Measurements from ENCODE around the gene NLGN1. TPM values are rescaled to one million over a fixed set of nuclear protein-coding genes. Genes with fewer than 3 reads are reported as not detected.

Gene NLGN1
- total RNA-seq, 1 donor from 2014 or later = 34.8 TPM

- Mint-ChIP-seq H3K36me3 (no peaks in the 10 kb centered on the region), H3K4me3 (no peak overlapping the region), H3K27me3 (ENCODE audit: insufficient read depth, low read depth) (no peaks in the 10 kb centered on the region), H3K27ac (no peak overlapping the region), H3K4me1 (no peaks in the 10 kb centered on the region), H3K9me3 (no peaks in the 10 kb centered on the region)
- H3K4me2 ChIP-seq = no peak overlapping the region
- H3K27ac ChIP-seq = no peak overlapping the region
- no peak for DNase-seq (ENCODE audit: low spot score)
- H3K9me3 ChIP-seq (ENCODE audit: low read depth) = no peaks in the 10 kb centered on the region
- no peaks in the 10 kb centered on the region for H3K79me2 ChIP-seq (ENCODE audit: low read depth)
- no peaks in the 10 kb centered on the region for H3K36me3 ChIP-seq
- no peaks in the 10 kb centered on the region for H3K4me1 ChIP-seq
- no peak overlapping the region for H3K9ac ChIP-seq
- H4K20me1 ChIP-seq (ENCODE audit: low read depth) = no peaks in the 10 kb centered on the region
- H3F3A ChIP-seq (ENCODE audit: low read depth) = no peaks in the 10 kb centered on the region
- no peak overlapping the region for H2AFZ ChIP-seq (replicated peaks)
- H3K27me3 ChIP-seq = no peaks in the 10 kb centered on the region
- H3K4me3 ChIP-seq = no peak overlapping the region
- TF ChIP-seq CTCF (IDR thresholded peaks at IDR 0.05) (no peak), EZH2phosphoT487 (IDR thresholded peaks at IDR 0.05) (no peak), EZH2 (IDR thresholded peaks at IDR 0.05) (no peak)
Measured at GRCh38 chr3:173849489-173849888, 451.9 kb downstream of the NLGN1 start.

GRCh38 chr3:173857154-173857553, 459.6 kb downstream of the NLGN1 start:
- Histone ChIP-seq H3K4me3 (no peak overlapping the region), H4K20me1 (ENCODE audit: low read depth) (no peaks in the 10 kb centered on the region), H3K9ac (no peak overlapping the region), H3F3A (ENCODE audit: low read depth) (no peaks in the 10 kb centered on the region), H3K27me3 (no peaks in the 10 kb centered on the region), H3K79me2 (ENCODE audit: low read depth) (no peaks in the 10 kb centered on the region), H3K9me3 (ENCODE audit: low read depth) (no peaks in the 10 kb centered on the region), H2AFZ (replicated peaks) (no peak overlapping the region), H3K4me2 (no peak overlapping the region), H3K36me3 (no peaks in the 10 kb centered on the region), H3K4me1 (no peaks in the 10 kb centered on the region), H3K27ac (no peak overlapping the region)
- Mint-ChIP-seq H3K4me3 (no peak overlapping the region), H3K4me1 (no peaks in the 10 kb centered on the region), H3K36me3 (no peaks in the 10 kb centered on the region), H3K9me3 (no peaks in the 10 kb centered on the region), H3K27ac (no peak overlapping the region), H3K27me3 (ENCODE audit: insufficient read depth, low read depth) (no peaks in the 10 kb centered on the region)
- no peak for TF ChIP-seq CTCF (IDR thresholded peaks at IDR 0.05)
- TF ChIP-seq EZH2phosphoT487 (IDR thresholded peaks at IDR 0.05) = no peak
- TF ChIP-seq EZH2 (IDR thresholded peaks at IDR 0.05) = no peak
- no peak for DNase-seq (ENCODE audit: low spot score)

- no peak overlapping the region for H3K9ac ChIP-seq
- no peak overlapping the region for H3K4me3 ChIP-seq
- Mint-ChIP-seq H3K36me3 (no peaks in the 10 kb centered on the region), H3K4me1 (no peaks in the 10 kb centered on the region), H3K4me3 (no peak overlapping the region), H3K27ac (no peak overlapping the region), H3K9me3 (no peaks in the 10 kb centered on the region), H3K27me3 (ENCODE audit: insufficient read depth, low read depth) (no peaks in the 10 kb centered on the region)
- peaks cover 3% of the 10 kb centered on the region for H4K20me1 ChIP-seq (ENCODE audit: low read depth)
- no peaks in the 10 kb centered on the region for H3K27me3 ChIP-seq
- H3K4me2 ChIP-seq = no peak overlapping the region
- H3K27ac ChIP-seq = no peak overlapping the region
- H3K4me1 ChIP-seq = peaks cover 3% of the 10 kb centered on the region
- H3F3A ChIP-seq (ENCODE audit: low read depth) = no peaks in the 10 kb centered on the region
- no peaks in the 10 kb centered on the region for H3K9me3 ChIP-seq (ENCODE audit: low read depth)
- H3K36me3 ChIP-seq = no peaks in the 10 kb centered on the region
- TF ChIP-seq CTCF (IDR thresholded peaks at IDR 0.05) = no peak
- no peak for TF ChIP-seq EZH2phosphoT487 (IDR thresholded peaks at IDR 0.05)
- no peak for TF ChIP-seq EZH2 (IDR thresholded peaks at IDR 0.05)
- H2AFZ ChIP-seq (replicated peaks) = no peak overlapping the region
- H3K79me2 ChIP-seq (ENCODE audit: low read depth) = no peaks in the 10 kb centered on the region
- DNase-seq (ENCODE audit: low spot score) = no peak
Measured at GRCh38 chr3:173862701-173863100, 465.2 kb downstream of the NLGN1 start.
